ENCODE data around the gene LRP4.

Gene LRP4

GRCh38 chr11:46916286-46917108 lies 1.9 kb downstream of the LRP4 start (continued):
- TF ChIP-seq ZNF664 (tag by site-specific recombination; IDR thresholded peaks at IDR 0.05) (no peak), OSR2 (tag by site-specific recombination; IDR thresholded peaks at IDR 0.05) (no peak), SP7 (tag by site-specific recombination; IDR thresholded peaks at IDR 0.05) (no peak), IKZF3 (tag by site-specific recombination; IDR thresholded peaks at IDR 0.05) (peak; percentile 82), ZSCAN23 (tag by site-specific recombination; IDR thresholded peaks at IDR 0.05) (no peak), ZBTB6 (tag by site-specific recombination; IDR thresholded peaks at IDR 0.05) (no peak), ZNF768 (tag by site-specific recombination; IDR thresholded peaks at IDR 0.05) (no peak), ZNF112 (tag by site-specific recombination; IDR thresholded peaks at IDR 0.05) (no peak), ZNF266 (tag by site-specific recombination; IDR thresholded peaks at IDR 0.05; ENCODE audit: low read depth) (no peak), ZNF341 (tag by site-specific recombination; IDR thresholded peaks at IDR 0.05; ENCODE audit: low read depth) (peak; percentile 97), HOXC10 (CRISPR knock-in tag; IDR thresholded peaks at IDR 0.05) (no peak), FEZF1 (tag by site-specific recombination; IDR thresholded peaks at IDR 0.05) (no peak), ZFHX2 (tag by site-specific recombination; conservative IDR thresholded peaks at IDR 0.05) (no peak), HIC1 (tag by site-specific recombination; IDR thresholded peaks at IDR 0.05) (no peak), ZNF596 (tag by site-specific recombination; IDR thresholded peaks at IDR 0.05) (no peak), REST (tag by site-specific recombination; IDR thresholded peaks at IDR 0.05) (peak; percentile 40; the same call in 1 of the 2 replicates), ZNF76 (tag by site-specific recombination; IDR thresholded peaks at IDR 0.05; ENCODE audit: borderline replicate concordance, low read depth) (no peak)
- TF ChIP-seq, protein P1, sequence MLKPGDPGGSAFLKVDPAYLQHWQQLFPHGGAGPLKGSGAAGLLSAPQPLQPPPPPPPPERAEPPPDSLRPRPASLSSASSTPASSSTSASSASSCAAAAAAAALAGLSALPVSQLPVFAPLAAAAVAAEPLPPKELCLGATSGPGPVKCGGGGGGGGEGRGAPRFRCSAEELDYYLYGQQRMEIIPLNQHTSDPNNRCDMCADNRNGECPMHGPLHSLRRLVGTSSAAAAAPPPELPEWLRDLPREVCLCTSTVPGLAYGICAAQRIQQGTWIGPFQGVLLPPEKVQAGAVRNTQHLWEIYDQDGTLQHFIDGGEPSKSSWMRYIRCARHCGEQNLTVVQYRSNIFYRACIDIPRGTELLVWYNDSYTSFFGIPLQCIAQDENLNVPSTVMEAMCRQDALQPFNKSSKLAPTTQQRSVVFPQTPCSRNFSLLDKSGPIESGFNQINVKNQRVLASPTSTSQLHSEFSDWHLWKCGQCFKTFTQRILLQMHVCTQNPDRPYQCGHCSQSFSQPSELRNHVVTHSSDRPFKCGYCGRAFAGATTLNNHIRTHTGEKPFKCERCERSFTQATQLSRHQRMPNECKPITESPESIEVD (tag by site-specific recombination; IDR thresholded peaks at IDR 0.05): no peak
- TF ChIP-seq, protein P2, sequence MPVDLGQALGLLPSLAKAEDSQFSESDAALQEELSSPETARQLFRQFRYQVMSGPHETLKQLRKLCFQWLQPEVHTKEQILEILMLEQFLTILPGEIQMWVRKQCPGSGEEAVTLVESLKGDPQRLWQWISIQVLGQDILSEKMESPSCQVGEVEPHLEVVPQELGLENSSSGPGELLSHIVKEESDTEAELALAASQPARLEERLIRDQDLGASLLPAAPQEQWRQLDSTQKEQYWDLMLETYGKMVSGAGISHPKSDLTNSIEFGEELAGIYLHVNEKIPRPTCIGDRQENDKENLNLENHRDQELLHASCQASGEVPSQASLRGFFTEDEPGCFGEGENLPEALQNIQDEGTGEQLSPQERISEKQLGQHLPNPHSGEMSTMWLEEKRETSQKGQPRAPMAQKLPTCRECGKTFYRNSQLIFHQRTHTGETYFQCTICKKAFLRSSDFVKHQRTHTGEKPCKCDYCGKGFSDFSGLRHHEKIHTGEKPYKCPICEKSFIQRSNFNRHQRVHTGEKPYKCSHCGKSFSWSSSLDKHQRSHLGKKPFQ (tag by site-specific recombination; IDR thresholded peaks at IDR 0.05): no peak
- TF ChIP-seq, protein P3, sequence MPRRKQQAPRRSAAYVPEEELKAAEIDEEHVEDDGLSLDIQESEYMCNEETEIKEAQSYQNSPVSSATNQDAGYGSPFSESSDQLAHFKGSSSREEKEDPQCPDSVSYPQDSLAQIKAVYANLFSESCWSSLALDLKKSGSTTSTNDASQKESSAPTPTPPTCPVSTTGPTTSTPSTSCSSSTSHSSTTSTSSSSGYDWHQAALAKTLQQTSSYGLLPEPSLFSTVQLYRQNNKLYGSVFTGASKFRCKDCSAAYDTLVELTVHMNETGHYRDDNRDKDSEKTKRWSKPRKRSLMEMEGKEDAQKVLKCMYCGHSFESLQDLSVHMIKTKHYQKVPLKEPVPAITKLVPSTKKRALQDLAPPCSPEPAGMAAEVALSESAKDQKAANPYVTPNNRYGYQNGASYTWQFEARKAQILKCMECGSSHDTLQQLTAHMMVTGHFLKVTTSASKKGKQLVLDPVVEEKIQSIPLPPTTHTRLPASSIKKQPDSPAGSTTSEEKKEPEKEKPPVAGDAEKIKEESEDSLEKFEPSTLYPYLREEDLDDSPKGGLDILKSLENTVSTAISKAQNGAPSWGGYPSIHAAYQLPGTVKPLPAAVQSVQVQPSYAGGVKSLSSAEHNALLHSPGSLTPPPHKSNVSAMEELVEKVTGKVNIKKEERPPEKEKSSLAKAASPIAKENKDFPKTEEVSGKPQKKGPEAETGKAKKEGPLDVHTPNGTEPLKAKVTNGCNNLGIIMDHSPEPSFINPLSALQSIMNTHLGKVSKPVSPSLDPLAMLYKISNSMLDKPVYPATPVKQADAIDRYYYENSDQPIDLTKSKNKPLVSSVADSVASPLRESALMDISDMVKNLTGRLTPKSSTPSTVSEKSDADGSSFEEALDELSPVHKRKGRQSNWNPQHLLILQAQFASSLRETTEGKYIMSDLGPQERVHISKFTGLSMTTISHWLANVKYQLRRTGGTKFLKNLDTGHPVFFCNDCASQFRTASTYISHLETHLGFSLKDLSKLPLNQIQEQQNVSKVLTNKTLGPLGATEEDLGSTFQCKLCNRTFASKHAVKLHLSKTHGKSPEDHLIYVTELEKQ (tag by site-specific recombination; IDR thresholded peaks at IDR 0.05; ENCODE audit: borderline replicate concordance): no peak
- TF ChIP-seq, protein P4, sequence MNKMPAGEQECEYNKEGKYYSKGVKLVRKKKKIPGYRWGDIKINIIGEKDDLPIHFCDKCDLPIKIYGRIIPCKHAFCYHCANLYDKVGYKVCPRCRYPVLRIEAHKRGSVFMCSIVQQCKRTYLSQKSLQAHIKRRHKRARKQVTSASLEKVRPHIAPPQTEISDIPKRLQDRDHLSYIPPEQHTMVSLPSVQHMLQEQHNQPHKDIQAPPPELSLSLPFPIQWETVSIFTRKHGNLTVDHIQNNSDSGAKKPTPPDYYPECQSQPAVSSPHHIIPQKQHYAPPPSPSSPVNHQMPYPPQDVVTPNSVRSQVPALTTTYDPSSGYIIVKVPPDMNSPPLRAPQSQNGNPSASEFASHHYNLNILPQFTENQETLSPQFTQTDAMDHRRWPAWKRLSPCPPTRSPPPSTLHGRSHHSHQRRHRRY (tag by site-specific recombination; IDR thresholded peaks at IDR 0.05): no peak
- TF ChIP-seq, protein P5, sequence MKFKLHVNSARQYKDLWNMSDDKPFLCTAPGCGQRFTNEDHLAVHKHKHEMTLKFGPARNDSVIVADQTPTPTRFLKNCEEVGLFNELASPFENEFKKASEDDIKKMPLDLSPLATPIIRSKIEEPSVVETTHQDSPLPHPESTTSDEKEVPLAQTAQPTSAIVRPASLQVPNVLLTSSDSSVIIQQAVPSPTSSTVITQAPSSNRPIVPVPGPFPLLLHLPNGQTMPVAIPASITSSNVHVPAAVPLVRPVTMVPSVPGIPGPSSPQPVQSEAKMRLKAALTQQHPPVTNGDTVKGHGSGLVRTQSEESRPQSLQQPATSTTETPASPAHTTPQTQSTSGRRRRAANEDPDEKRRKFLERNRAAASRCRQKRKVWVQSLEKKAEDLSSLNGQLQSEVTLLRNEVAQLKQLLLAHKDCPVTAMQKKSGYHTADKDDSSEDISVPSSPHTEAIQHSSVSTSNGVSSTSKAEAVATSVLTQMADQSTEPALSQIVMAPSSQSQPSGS (tag by site-specific recombination; IDR thresholded peaks at IDR 0.05; ENCODE audit: low read depth): no peak

Data from HEK293 (cell line).